SK-N-SH (cell line): ENCODE measurements around the gene MACROD2. TPM values are rescaled to one million over a fixed set of nuclear protein-coding genes. Genes with fewer than 3 reads are reported as not detected.

Source experiments
- CTCF ChIA-PET: fragments of 300-600, 350-600 bp; formaldehyde crosslinking; extraction: SDS; loops from one replicate; lab custom pipeline; 2021; lab: Yijun Ruan, JAX
- POLR2A ChIA-PET: fragments of 350-600 bp; sonication (Branson Sonifier 250); formaldehyde crosslinking; extraction: SDS; loops from one replicate; lab custom pipeline; 2020; ENCODE audit warnings: antibody characterized with exemption, inconsistent platforms; lab: Yijun Ruan, JAX
- DNase-seq: peaks from one replicate; pipeline ENCODE4 v3.0.0; 2012
- H2AFZ ChIP-seq: fragments of 200-600 bp; sonication (generic); 2 replicates; pipeline ENCODE4 v1.8.1; 2016; ENCODE audit warnings: antibody characterized with exemption, mild to moderate bottlenecking, low read depth
- H3F3A ChIP-seq: fragments of 200-600 bp; sonication (generic); replicated peaks from 2 replicates; pipeline ENCODE3; 2016; ENCODE audit warnings: antibody characterized with exemption, mild to moderate bottlenecking; ENCODE audit not compliant: insufficient read depth
- H3K27ac ChIP-seq, 2 experiments: fragments of 200-500 bp in 1 of 2; fragments of 200-600 bp in 1 of 2; sonication (Bioruptor generic) in 1 of 2; sonication (generic), shearing (Covaris generic) in 1 of 2; 2 replicates each; pipeline versions ENCODE4 v1.5.1 to v1.6.1; 2014 to 2016; ENCODE audit warnings: low read depth in 2 of 2, inconsistent platforms in 1 of 2, low read length in 1 of 2, mild to moderate bottlenecking in 1 of 2, mixed read lengths in 1 of 2
- H3K27me3 ChIP-seq: fragments of 200-600 bp; sonication (generic), shearing (Covaris generic); 2 replicates; pipeline ENCODE4 v1.6.1; 2016; ENCODE audit warnings: mixed run types; ENCODE audit not compliant: insufficient read depth
- H3K36me3 ChIP-seq, 2 experiments: fragments of 200-500 bp in 1 of 2; fragments of 200-600 bp in 1 of 2; sonication (Bioruptor generic) in 1 of 2; sonication (generic) in 1 of 2; replicated peaks in 1 of 2; 2 replicates each; pipeline versions ENCODE3 to v1.5.1; 2014 to 2016; ENCODE audit warnings: low read length in 1 of 2, mild to moderate bottlenecking in 1 of 2; ENCODE audit not compliant: insufficient read depth in 2 of 2, control insufficient read depth in 1 of 2
- H3K4me1 ChIP-seq, 2 experiments: fragments of 200-500 bp in 1 of 2; fragments of 200-600 bp in 1 of 2; sonication (Bioruptor generic) in 1 of 2; sonication (generic), shearing (Covaris generic) in 1 of 2; 2 replicates each; pipeline versions ENCODE4 v1.5.1 to v1.6.1; 2014 to 2016; ENCODE audit warnings: low read depth in 1 of 2, low read length in 1 of 2, mixed run types in 1 of 2; ENCODE audit not compliant: insufficient read depth in 2 of 2, control insufficient read depth in 1 of 2
- H3K4me2 ChIP-seq: fragments of 200-600 bp; sonication (generic), shearing (Covaris generic); 2 replicates; pipeline ENCODE4 v1.6.1; 2017; ENCODE audit warnings: mixed run types
- H3K4me3 ChIP-seq, 2 experiments: fragments of 200-500 bp in 1 of 2; fragments of 200-600 bp in 1 of 2; sonication (Bioruptor generic) in 1 of 2; sonication (generic), shearing (Covaris generic) in 1 of 2; 2 replicates each; pipeline versions ENCODE4 v1.5.1 to v1.8.1; 2014 to 2016; ENCODE audit warnings: low read depth in 2 of 2, inconsistent platforms in 1 of 2, low read length in 1 of 2, mild to moderate bottlenecking in 1 of 2, mixed read lengths in 1 of 2, moderate library complexity in 1 of 2
- H3K79me2 ChIP-seq: fragments of 200-600 bp; sonication (generic); 2 replicates; pipeline ENCODE4 v1.8.1; 2017; ENCODE audit warnings: mild to moderate bottlenecking; ENCODE audit not compliant: insufficient read depth
- H3K9ac ChIP-seq: fragments of 200-600 bp; sonication (generic); 2 replicates; pipeline ENCODE4 v1.6.1; 2017; ENCODE audit warnings: mixed run types
- H3K9me2 ChIP-seq: fragments of 200-600 bp; sonication (generic); 2 replicates; pipeline ENCODE4 v1.6.1; 2017; ENCODE audit warnings: mixed run types
- H3K9me3 ChIP-seq: fragments of 200-600 bp; sonication (generic); 2 replicates; pipeline ENCODE4 v1.6.1; 2017; ENCODE audit warnings: mixed run types, mild to moderate bottlenecking, moderate library complexity
- H4K20me1 ChIP-seq: fragments of 200-600 bp; sonication (generic); 2 replicates; pipeline ENCODE4 v1.6.1; 2017; ENCODE audit warnings: mild to moderate bottlenecking, mixed run types; ENCODE audit not compliant: insufficient read depth
- CHD2 ChIP-seq: fragments of 150-350 bp; IDR thresholded peaks from 2 replicates; pipeline ENCODE4 v1.6.1; 2018; ENCODE audit warnings: low read length; ENCODE audit not compliant: partially characterized antibody
- ELF1 ChIP-seq: IDR thresholded peaks from 2 replicates; pipeline ENCODE4 v1.4.0; 2012
- EP300 ChIP-seq, 2 experiments: IDR thresholded peaks; 2 replicates each; pipeline versions ENCODE4 v1.4.0 to v1.6.1; 2012; ENCODE audit warnings: borderline replicate concordance in 1 of 2, low read depth in 1 of 2, low read length in 1 of 2
- EZH2phosphoT487 ChIP-seq: fragments of 200-600 bp; sonication (generic); IDR thresholded peaks from 2 replicates; pipeline ENCODE4 v1.6.1; 2017; ENCODE audit warnings: low read depth, mixed run types, mild to moderate bottlenecking, antibody characterized with exemption, moderate library complexity, borderline replicate concordance
- FOSL2 ChIP-seq: IDR thresholded peaks from 2 replicates; pipeline ENCODE4 v1.4.0; 2012; ENCODE audit warnings: low read depth, mild to moderate bottlenecking, moderate library complexity, borderline replicate concordance
- FOXJ3 ChIP-seq: sonication (generic); formaldehyde crosslinking; IDR thresholded peaks from 2 replicates; pipeline ENCODE4 v1.5.1; 2020; ENCODE audit warnings: mild to moderate bottlenecking, missing genetic modification reagents
- FOXM1 ChIP-seq: IDR thresholded peaks from 2 replicates; pipeline ENCODE4 v1.4.0; 2012; ENCODE audit warnings: low read depth, mild to moderate bottlenecking
- GABPA ChIP-seq: IDR thresholded peaks from 2 replicates; pipeline ENCODE4 v1.4.0; 2012; ENCODE audit warnings: low read depth, mild to moderate bottlenecking
- IRF3 ChIP-seq: fragments of 150-350 bp; IDR thresholded peaks from 2 replicates; pipeline ENCODE4 v1.6.1; 2016; ENCODE audit warnings: mild to moderate bottlenecking, low read depth, low read length
- JUND ChIP-seq: IDR thresholded peaks from 2 replicates; pipeline ENCODE4 v1.4.0; 2012
- MEF2A ChIP-seq: IDR thresholded peaks from 2 replicates; pipeline ENCODE4 v1.4.0; 2012; ENCODE audit warnings: low read depth, borderline replicate concordance
- POLR2AphosphoS5 ChIP-seq: IDR thresholded peaks from 2 replicates; pipeline ENCODE4 v1.6.1; 2012; ENCODE audit warnings: low read depth, low read length
- RAD21 ChIP-seq: IDR thresholded peaks from 2 replicates; pipeline ENCODE4 v1.6.1; 2012; ENCODE audit warnings: mild to moderate bottlenecking, low read length
- RCOR1 ChIP-seq: fragments of 150-350 bp; IDR thresholded peaks from 2 replicates; pipeline ENCODE4 v1.6.1; 2017; ENCODE audit warnings: antibody characterized with exemption, low read length
- RXRA ChIP-seq: IDR thresholded peaks from 2 replicates; pipeline ENCODE4 v1.4.0; 2012; ENCODE audit warnings: low read depth, mild to moderate bottlenecking, borderline replicate concordance
- SMC3 ChIP-seq: IDR thresholded peaks from 2 replicates; pipeline ENCODE4 v1.6.1; 2012; ENCODE audit warnings: low read depth, low read length, improper control_type of control experiment
- TAF1 ChIP-seq: IDR thresholded peaks from 2 replicates; pipeline ENCODE4 v1.6.1; 2012; ENCODE audit warnings: low read depth, mild to moderate bottlenecking, low read length, moderate library complexity, borderline replicate concordance
- TCF12 ChIP-seq: IDR thresholded peaks from 2 replicates; pipeline ENCODE4 v1.4.0; 2012
- TEAD4 ChIP-seq: IDR thresholded peaks from 2 replicates; pipeline ENCODE4 v1.4.0; 2012; ENCODE audit warnings: mild to moderate bottlenecking, borderline replicate concordance; ENCODE audit not compliant: insufficient read depth
- USF1 ChIP-seq: IDR thresholded peaks from 2 replicates; pipeline ENCODE4 v1.4.0; 2012; ENCODE audit warnings: low read depth, borderline replicate concordance
- WGBS: methylation state at CpG from one replicate; pipeline ENCODE4 v1.1.6; 2017; ENCODE audit warnings: low lambda C conversion rate; 5-methylcytosine and 5-hydroxymethylcytosine counted together
- polyA plus RNA-seq, 3 experiments: library from polyadenylated mRNA; depleted of rRNA; stranded (reverse); fragments of >200 nt; gene quantifications; 2 replicates each; pipeline ENCODE4 v1.2.3, GENCODE V29; 2012
- TF ChIP-seq, protein P1 (sequence below): fragments of 200-600 bp; sonication (generic); IDR thresholded peaks from 2 replicates; pipeline ENCODE4 v1.6.1; 2017; ENCODE audit warnings: antibody characterized with exemption, mild to moderate bottlenecking, moderate library complexity

The MACROD2 gene
- polyA plus RNA-seq, 1 of the 3 experiments (the other 2 are of a cell fraction): 0.33 TPM

DNA sequence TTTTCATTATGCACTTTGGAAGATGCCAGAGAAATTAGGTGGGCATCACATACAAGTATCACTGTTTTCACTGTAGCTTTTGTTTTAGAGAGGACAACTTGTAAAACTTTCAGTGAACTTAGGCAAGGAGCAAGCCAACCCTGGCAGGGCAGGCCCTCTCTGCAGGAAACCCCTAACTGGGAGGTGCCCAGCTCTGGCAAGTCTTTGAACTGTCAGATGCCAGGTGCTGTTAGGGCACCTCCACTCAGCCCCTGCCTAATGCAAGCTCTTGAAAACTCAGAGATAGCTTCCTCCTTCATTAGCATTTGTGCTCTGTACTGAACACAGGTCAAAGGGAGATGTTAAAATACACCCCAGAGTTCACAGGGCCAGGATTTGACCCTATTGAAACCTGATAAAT is 1116.3 kb downstream of the MACROD2 start (continued):
- TF ChIP-seq SMC3: no peak
- no peak for TF ChIP-seq IRF3
- TF ChIP-seq POLR2AphosphoS5: no peak
- no peak for TF ChIP-seq TEAD4
- no peak for TF ChIP-seq TCF12
- no peak for TF ChIP-seq RXRA
- TF ChIP-seq FOXJ3 (CRISPR knock-in tag): no peak
- TF ChIP-seq RAD21: no peak
- TF ChIP-seq RCOR1: no peak
- no peak for TF ChIP-seq USF1
- no peak for TF ChIP-seq FOXM1

GRCh38 chr20:15113144-15113773 is 1117.9 kb downstream of the MACROD2 start:
- Histone ChIP-seq H3K36me3 (no peaks in the 10 kb centered on the region), H3K9ac (no peak overlapping the region), H3K9me2 (no peaks in the 10 kb centered on the region), H3K79me2 (no peaks in the 10 kb centered on the region), H3F3A (no peaks in the 10 kb centered on the region), H3K4me1 (no peaks in the 10 kb centered on the region), H2AFZ (no peak overlapping the region), H3K4me3 (no peak overlapping the region), H3K27ac (no peak overlapping the region; a peak in 1 of 4 replicates), H3K9me3 (no peaks in the 10 kb centered on the region), H4K20me1 (no peaks in the 10 kb centered on the region), H3K4me2 (0 out of 2 replicates have a peak overlapping the region, but pooled peaks have one; percentile 17), H3K27me3 (no peaks in the 10 kb centered on the region)
- 93% methylated on average over 1 of the region's 1 CpG for WGBS
- DNase-seq: no peak
- 0 out of 2 replicates have a peak, but pooled peaks have one; percentile 10 for TF ChIP-seq FOSL2
- TF ChIP-seq EZH2phosphoT487: no peak
- peak; percentile 67 for TF ChIP-seq MEF2A
- no peak for TF ChIP-seq RAD21
- ChIA-PET POLR2A (no interaction called here), CTCF (no interaction called here)

- no peak for DNase-seq
- Histone ChIP-seq H3K27me3 (no peaks in the 10 kb centered on the region), H3K9ac (no peak overlapping the region), H3K4me1 (no peaks in the 10 kb centered on the region), H3K9me2 (no peaks in the 10 kb centered on the region), H3K9me3 (no peaks in the 10 kb centered on the region), H3F3A (no peaks in the 10 kb centered on the region), H2AFZ (no peak overlapping the region), H3K36me3 (no peaks in the 10 kb centered on the region), H3K4me2 (no peak overlapping the region), H3K27ac (no peak overlapping the region), H3K4me3 (no peak overlapping the region), H4K20me1 (no peaks in the 10 kb centered on the region), H3K79me2 (no peaks in the 10 kb centered on the region)
- ChIA-PET CTCF (no interaction called here), POLR2A (no interaction called here)
- 67% methylated on average over 4 of the region's 4 CpGs for WGBS
- TF ChIP-seq, protein P1, sequence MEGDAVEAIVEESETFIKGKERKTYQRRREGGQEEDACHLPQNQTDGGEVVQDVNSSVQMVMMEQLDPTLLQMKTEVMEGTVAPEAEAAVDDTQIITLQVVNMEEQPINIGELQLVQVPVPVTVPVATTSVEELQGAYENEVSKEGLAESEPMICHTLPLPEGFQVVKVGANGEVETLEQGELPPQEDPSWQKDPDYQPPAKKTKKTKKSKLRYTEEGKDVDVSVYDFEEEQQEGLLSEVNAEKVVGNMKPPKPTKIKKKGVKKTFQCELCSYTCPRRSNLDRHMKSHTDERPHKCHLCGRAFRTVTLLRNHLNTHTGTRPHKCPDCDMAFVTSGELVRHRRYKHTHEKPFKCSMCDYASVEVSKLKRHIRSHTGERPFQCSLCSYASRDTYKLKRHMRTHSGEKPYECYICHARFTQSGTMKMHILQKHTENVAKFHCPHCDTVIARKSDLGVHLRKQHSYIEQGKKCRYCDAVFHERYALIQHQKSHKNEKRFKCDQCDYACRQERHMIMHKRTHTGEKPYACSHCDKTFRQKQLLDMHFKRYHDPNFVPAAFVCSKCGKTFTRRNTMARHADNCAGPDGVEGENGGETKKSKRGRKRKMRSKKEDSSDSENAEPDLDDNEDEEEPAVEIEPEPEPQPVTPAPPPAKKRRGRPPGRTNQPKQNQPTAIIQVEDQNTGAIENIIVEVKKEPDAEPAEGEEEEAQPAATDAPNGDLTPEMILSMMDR: no peak
- TF ChIP-seq EP300 (IDR thresholded peaks at IDR 0.05; ENCODE audit: borderline replicate concordance in 1 of 2, low read depth in 1 of 2, low read length in 1 of 2) (no peak), GABPA (no peak), JUND (no peak), FOSL2 (no peak), ELF1 (no peak), IRF3 (no peak), USF1 (no peak), TAF1 (no peak), CHD2 (no peak)
These were observed 1124.7 kb downstream of the MACROD2 start for GRCh38 chr20:15119852-15120487.
